PC-3 (cell line): Measurements from ENCODE around the gene YWHAG. TPM values are rescaled to one million over a fixed set of nuclear protein-coding genes. Genes with fewer than 3 reads are reported as not detected.

Experiments
- ATAC-seq: fragments of 200-7000 bp; cut with Tn5 transposase; 2 replicates; pipeline ENCODE4 v1.9.1; 2020; ENCODE audit warnings: mild to moderate bottlenecking, moderate library complexity
- BruUV-seq: library from RNA; stranded (reverse); fragments of 400-500 nt; replicated peaks from 2 replicates; lab custom pipeline; 2021; lab: Mats Ljungman, UMichigan
- CTCF ChIA-PET: fragments of 300-600 bp; sonication (Branson Sonifier 250); formaldehyde crosslinking; loops from one replicate; lab custom pipeline; 2022; ENCODE audit warnings: antibody characterized with exemption; lab: Charles Lee
- POLR2A ChIA-PET: fragments of 300-600 bp; sonication (Branson Sonifier 250); formaldehyde crosslinking; loops from one replicate; lab custom pipeline; 2022; ENCODE audit warnings: antibody characterized with exemption; ENCODE audit not compliant: unreplicated experiment; lab: Charles Lee
- DNase-seq: peaks from one replicate; pipeline ENCODE4 v3.0.0-alpha.2; 2015
- H2AFZ ChIP-seq: fragments of 300-600 bp; sonication (generic); 2 replicates; pipeline ENCODE4 v1.6.0; 2016; ENCODE audit warnings: antibody characterized with exemption, low read length
- H3F3A ChIP-seq: fragments of 300-600 bp; sonication (generic); one replicate; pipeline ENCODE4 v1.6.0; 2017; ENCODE audit warnings: antibody characterized with exemption, low read length, control low read depth, mild to moderate bottlenecking; ENCODE audit not compliant: unreplicated experiment
- H3K27ac ChIP-seq: fragments of 300-600 bp; sonication (generic); 2 replicates; pipeline ENCODE4 v1.5.1; 2016; ENCODE audit warnings: mild to moderate bottlenecking, low read length
- H3K27me3 ChIP-seq: fragments of 300-600 bp; sonication (generic); 2 replicates; pipeline ENCODE4 v1.6.1; 2016; ENCODE audit warnings: low read length, mixed read lengths
- H3K36me3 ChIP-seq: fragments of 300-600 bp; sonication (generic); 2 replicates; pipeline ENCODE4 v1.6.1; 2016; ENCODE audit warnings: low read depth, mixed run types, low read length, mixed read lengths
- H3K4me1 ChIP-seq: fragments of 300-600 bp; sonication (generic); 2 replicates; pipeline ENCODE4 v1.5.1; 2016; ENCODE audit warnings: low read length; ENCODE audit not compliant: insufficient read depth
- H3K4me2 ChIP-seq: fragments of 300-600 bp; sonication (generic); 2 replicates; pipeline ENCODE4 v1.6.0; 2016; ENCODE audit warnings: low read length
- H3K4me3 ChIP-seq: fragments of 300-600 bp; sonication (generic); 2 replicates; pipeline ENCODE4 v1.5.1; 2016; ENCODE audit warnings: mild to moderate bottlenecking, low read length, mixed read lengths
- H3K79me2 ChIP-seq: fragments of 300-600 bp; sonication (generic); 2 replicates; pipeline ENCODE4 v1.6.1; 2017; ENCODE audit warnings: low read length, mixed read lengths
- H3K9ac ChIP-seq: fragments of 300-600 bp; sonication (generic); 2 replicates; pipeline ENCODE4 v1.6.0; 2016; ENCODE audit warnings: mild to moderate bottlenecking, low read length
- H3K9me2 ChIP-seq: fragments of 300-600 bp; sonication (generic); replicated peaks from 2 replicates; pipeline ENCODE4 v1.6.1; 2016; ENCODE audit warnings: mixed run types, low read length, mixed read lengths
- H3K9me3 ChIP-seq: fragments of 300-600 bp; sonication (generic); 2 replicates; pipeline ENCODE4 v1.6.1; 2016; ENCODE audit warnings: low read length, mixed read lengths
- H4K20me1 ChIP-seq: fragments of 300-600 bp; sonication (generic); 2 replicates; pipeline ENCODE4 v1.6.1; 2016; ENCODE audit warnings: low read length, mixed read lengths
- EZH2 ChIP-seq: fragments of 300-600 bp; sonication (generic); IDR thresholded peaks from one replicate; pipeline ENCODE4 v1.6.1; 2017; ENCODE audit warnings: antibody characterized with exemption, mild to moderate bottlenecking, low read length; ENCODE audit not compliant: unreplicated experiment
- EZH2phosphoT487 ChIP-seq: fragments of 300-600 bp; sonication (generic); IDR thresholded peaks from 2 replicates; pipeline ENCODE4 v1.6.1; 2018; ENCODE audit warnings: mild to moderate bottlenecking, antibody characterized with exemption, low read length, borderline replicate concordance
- intact Hi-C: fragments of 100-400 bp; cut with micrococcal nuclease; formaldehyde crosslinking; loops from 2 replicates; pipeline ENCODE4 v1.9.0; 2023
- total RNA-seq: library from RNA; depleted of rRNA; stranded (reverse); fragments of >200 nt; gene quantifications from 2 replicates; pipeline ENCODE4 v1.2.3, GENCODE V29; 2014
- TF ChIP-seq, protein P1 (sequence below): fragments of 300-600 bp; sonication (generic); conservative IDR thresholded peaks from 2 replicates; pipeline ENCODE4 v1.5.1; 2017; ENCODE audit warnings: antibody characterized with exemption, low read depth, mild to moderate bottlenecking, low read length

YWHAG gene
- total RNA-seq, 1 experiment from 2014 or later, result 42.2 TPM

DNA sequence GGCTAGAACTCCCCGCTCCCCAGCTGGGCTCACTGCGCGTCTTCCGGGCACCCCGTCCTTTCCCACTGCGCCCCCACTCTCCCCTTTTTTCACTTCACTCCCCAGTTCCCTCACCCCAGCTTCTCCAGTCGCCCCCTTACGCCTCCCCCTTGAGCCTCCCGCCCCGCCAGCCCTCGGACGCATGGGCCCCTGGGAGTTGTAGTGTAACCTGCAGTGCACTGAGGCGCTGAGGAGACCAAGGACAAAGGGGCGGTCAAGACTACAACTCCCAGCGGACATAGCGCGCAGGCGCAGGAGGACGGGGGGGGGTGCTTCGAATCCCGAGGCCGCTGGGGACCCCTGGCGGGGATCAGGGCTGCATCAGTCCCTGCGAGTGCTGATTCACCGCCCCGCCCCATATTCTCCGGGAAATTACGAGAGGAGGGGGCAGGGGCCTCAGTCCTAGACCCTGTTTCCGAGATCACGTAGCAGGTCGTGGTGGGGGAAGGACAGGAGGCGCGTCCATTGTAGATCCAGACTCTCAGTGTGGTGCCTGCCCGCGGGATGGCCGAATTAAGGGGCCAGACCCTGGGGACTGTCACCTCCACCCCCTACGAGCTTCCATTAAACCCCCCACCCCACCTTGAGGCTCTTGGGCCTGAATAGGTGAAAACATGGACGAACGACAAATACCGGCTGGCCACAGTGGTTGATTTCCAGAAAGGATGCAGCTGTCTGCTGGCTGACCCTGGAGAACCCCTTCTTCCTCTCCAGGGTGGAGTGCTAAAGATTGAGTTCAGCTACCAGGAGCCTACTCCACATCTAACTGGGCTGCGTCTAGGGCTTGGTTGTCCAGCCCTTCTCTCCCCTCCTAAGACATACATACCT is 553 bp upstream of the YWHAG start:
- intact Hi-C loops, result loop anchor here (1.0 to 2.0 kb wide), 4 partner anchors 19 to 68 kb away; no protein-coding TSS in a partner anchor
- Histone ChIP-seq H3F3A (no peaks in the 10 kb centered on the region), H4K20me1 (peaks cover 42% of the 10 kb centered on the region), H3K9me2 (no peaks in the 10 kb centered on the region), H3K4me3 (peak overlapping the region; percentile 95), H3K4me1 (peaks cover 30% of the 10 kb centered on the region), H3K4me2 (peak overlapping the region; percentile 89), H3K9ac (peak overlapping the region; percentile 95), H3K36me3 (peaks cover 31% of the 10 kb centered on the region), H2AFZ (peak overlapping the region; percentile 83), H3K27ac (peak overlapping the region; percentile 75), H3K79me2 (peaks cover 44% of the 10 kb centered on the region), H3K27me3 (no peaks in the 10 kb centered on the region), H3K9me3 (no peaks in the 10 kb centered on the region)
- TSS peak; percentile 94 for BruUV-seq
- no peak for TF ChIP-seq EZH2
- TF ChIP-seq, protein P1, sequence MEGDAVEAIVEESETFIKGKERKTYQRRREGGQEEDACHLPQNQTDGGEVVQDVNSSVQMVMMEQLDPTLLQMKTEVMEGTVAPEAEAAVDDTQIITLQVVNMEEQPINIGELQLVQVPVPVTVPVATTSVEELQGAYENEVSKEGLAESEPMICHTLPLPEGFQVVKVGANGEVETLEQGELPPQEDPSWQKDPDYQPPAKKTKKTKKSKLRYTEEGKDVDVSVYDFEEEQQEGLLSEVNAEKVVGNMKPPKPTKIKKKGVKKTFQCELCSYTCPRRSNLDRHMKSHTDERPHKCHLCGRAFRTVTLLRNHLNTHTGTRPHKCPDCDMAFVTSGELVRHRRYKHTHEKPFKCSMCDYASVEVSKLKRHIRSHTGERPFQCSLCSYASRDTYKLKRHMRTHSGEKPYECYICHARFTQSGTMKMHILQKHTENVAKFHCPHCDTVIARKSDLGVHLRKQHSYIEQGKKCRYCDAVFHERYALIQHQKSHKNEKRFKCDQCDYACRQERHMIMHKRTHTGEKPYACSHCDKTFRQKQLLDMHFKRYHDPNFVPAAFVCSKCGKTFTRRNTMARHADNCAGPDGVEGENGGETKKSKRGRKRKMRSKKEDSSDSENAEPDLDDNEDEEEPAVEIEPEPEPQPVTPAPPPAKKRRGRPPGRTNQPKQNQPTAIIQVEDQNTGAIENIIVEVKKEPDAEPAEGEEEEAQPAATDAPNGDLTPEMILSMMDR, result peak; percentile 73
- no peak for TF ChIP-seq EZH2phosphoT487
- peak; percentile 93 for ATAC-seq
- DNase-seq, result peak; percentile 95
- ChIA-PET CTCF (interaction anchor here (0.6 kb wide), 2 partner anchors 31 to 41 kb away, joined by 3 to 4 read pairs; no protein-coding TSS in a partner anchor), POLR2A (interaction anchor here (0.6 to 1.0 kb wide), 4 partner anchors 33 to 291 kb away, joined by 3 to 7 read pairs (median 4); no protein-coding TSS in a partner anchor)

DNA sequence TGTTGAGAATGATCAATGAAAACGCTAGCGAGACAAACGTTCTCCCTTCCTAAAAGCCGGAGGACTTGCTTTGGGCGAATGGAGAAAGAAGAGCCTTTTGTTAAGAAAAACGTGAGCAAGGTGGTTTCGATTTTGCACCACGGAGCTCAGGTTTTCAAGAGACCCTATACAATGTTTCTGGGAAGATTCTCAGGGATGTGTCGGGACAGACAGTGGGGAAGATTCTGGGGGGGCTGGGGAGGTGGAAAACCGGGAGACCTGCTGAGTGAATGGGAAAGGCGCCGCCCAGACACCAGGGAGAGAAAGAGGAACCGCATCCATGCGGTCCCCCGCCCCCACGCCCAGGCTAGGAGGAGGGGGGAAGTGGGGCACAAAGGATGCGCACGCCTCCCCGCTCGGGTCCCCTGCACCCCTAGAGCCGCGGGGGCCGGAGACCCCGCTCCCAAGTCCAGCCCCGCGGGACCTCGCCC is 745 bp downstream of the YWHAG start:
- intact Hi-C loops, result loop anchor here (2.0 kb wide), 2 partner anchors 17 to 35 kb away; no protein-coding TSS in a partner anchor

More for the DNA sequence above, 745 bp downstream of the YWHAG start:
- Histone ChIP-seq H3K27ac (peak overlapping the region; percentile 75), H3K4me2 (peak overlapping the region; percentile 89), H3K9me3 (no peaks in the 10 kb centered on the region), H2AFZ (no peak overlapping the region), H3K4me1 (peaks cover 24% of the 10 kb centered on the region), H3K79me2 (peaks cover 57% of the 10 kb centered on the region), H3K36me3 (peaks cover 39% of the 10 kb centered on the region), H4K20me1 (peaks cover 54% of the 10 kb centered on the region), H3K27me3 (no peaks in the 10 kb centered on the region), H3K9ac (peak overlapping the region; percentile 95), H3K9me2 (no peaks in the 10 kb centered on the region), H3F3A (no peaks in the 10 kb centered on the region), H3K4me3 (peak overlapping the region; percentile 95)
- no TSS peak for BruUV-seq
- ATAC-seq, result peak; percentile 5; the same call in 1 of the 2 replicates
- ChIA-PET CTCF (no interaction called here), POLR2A (interaction anchor here (0.9 to 1.0 kb wide), 3 partner anchors 31 to 289 kb away, joined by 3 to 7 read pairs (median 3); no protein-coding TSS in a partner anchor)
- peak; percentile 31 for DNase-seq
- TF ChIP-seq, protein P1, result no peak
- no peak for TF ChIP-seq EZH2
- TF ChIP-seq EZH2phosphoT487, result no peak
